ENCODE measurements around the gene ZBTB4.

The ZBTB4 gene

DNA sequence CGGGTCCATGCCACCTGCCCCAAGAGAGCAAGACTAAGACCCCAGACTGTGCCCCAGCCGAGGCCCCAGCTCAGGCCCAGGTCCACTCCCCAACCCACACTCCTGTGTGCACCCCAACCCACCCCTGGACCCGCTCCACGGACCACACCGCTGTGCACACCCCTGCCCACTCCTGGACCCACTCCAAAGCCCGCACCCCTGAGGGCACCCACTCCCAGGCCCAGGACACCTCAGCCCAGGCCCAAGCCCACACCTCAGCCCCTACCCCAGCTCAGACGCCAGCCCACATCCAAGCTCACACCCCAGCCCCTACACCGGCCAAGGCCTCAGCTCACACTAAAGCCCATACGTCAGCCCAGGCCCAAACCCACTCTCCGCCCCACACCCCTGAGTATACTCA is 49.7 kb downstream of the ZBTB4 start:
- TF ChIP-seq, protein P1, sequence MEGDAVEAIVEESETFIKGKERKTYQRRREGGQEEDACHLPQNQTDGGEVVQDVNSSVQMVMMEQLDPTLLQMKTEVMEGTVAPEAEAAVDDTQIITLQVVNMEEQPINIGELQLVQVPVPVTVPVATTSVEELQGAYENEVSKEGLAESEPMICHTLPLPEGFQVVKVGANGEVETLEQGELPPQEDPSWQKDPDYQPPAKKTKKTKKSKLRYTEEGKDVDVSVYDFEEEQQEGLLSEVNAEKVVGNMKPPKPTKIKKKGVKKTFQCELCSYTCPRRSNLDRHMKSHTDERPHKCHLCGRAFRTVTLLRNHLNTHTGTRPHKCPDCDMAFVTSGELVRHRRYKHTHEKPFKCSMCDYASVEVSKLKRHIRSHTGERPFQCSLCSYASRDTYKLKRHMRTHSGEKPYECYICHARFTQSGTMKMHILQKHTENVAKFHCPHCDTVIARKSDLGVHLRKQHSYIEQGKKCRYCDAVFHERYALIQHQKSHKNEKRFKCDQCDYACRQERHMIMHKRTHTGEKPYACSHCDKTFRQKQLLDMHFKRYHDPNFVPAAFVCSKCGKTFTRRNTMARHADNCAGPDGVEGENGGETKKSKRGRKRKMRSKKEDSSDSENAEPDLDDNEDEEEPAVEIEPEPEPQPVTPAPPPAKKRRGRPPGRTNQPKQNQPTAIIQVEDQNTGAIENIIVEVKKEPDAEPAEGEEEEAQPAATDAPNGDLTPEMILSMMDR (IDR thresholded peaks at IDR 0.05; ENCODE audit: insufficient read depth, missing control alignments) = no peak
- no peak for DNase-seq (ENCODE audit: insufficient read length, low spot score)
- no peak for FAIRE-seq

DNA sequence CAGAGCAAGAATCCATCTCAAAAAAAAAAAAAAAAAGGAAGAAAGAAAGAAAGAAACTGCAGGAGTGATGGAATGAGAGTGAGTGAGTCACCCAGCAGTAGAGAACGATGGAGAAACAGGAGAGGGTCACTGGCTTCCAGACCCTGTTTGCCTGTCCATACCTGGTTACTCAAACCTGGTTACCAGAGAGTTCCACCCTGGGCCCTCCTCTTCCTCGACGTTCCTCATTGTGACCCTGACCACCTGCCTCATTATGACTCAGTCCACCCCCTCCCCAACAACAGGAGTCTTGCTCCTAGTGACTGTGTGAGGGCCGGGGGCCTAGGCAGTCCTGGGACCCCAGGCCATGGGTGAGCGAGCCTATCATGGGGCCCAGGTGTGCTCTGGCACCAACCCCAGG is 50.9 kb downstream of the ZBTB4 start, which contains the start of gene SPEM3:
TSS of gene SPEM3 (plus strand) at position 301 of the 400 bp plus-strand sequence. CDS start at position 347, 46 bp downstream.
- no peak for DNase-seq (ENCODE audit: insufficient read length, low spot score)
- FAIRE-seq = no peak
- TF ChIP-seq, protein P1 (IDR thresholded peaks at IDR 0.05; ENCODE audit: insufficient read depth, missing control alignments) = no peak

DNA sequence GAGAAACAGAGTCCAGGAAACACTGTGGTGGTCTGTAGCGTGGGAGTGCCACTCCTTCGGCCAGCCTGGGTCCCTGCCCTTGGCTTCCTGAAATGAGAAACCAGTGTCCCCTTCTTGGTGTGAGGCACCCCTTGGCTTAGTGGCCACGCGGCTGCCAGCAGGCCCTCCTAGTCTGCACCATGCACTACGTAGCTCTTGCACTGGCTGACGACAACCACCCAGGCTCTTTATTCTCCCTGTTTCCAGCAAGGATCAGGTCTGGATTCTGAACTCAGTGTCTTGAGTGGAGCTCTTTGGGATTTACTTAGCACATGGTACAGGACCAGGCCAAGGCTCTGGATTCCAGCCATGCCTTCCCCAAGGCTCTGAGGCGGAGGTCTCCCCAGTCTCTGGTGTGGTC is 51.9 kb downstream of the ZBTB4 start:
- DNase-seq (ENCODE audit: insufficient read length, low spot score) = no peak
- TF ChIP-seq, protein P1 (IDR thresholded peaks at IDR 0.05; ENCODE audit: insufficient read depth, missing control alignments) = no peak
- FAIRE-seq = no peak

DNA sequence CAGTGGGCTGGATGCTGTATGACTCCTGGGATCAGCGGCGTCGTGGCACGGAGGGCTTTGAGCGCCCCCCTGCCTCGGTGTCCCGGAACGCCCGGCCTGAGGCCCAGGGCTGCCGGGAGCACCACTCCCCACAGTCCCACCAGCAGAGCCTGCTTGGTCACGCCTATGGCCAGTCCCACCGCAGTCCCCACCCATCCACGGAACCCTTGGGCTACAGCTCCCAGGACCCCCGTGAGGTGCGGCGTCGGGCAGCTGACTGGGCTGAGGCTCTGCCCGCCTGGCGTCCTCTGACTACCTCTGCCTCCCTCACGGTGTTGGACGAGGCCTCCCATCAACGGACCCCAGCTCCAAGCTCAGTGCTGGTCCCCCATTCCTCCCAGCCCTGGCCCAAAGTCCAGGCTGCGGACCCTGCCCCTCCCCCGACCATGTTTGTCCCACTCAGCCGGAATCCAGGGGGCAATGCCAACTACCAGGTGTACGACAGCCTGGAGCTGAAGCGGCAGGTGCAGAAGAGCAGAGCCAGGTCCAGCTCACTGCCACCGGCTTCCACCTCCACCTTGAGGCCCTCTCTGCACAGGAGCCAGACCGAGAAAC is 52.4 kb downstream of the ZBTB4 start:
- no peak for FAIRE-seq
- TF ChIP-seq, protein P1 (IDR thresholded peaks at IDR 0.05; ENCODE audit: insufficient read depth, missing control alignments) = no peak

DNA sequence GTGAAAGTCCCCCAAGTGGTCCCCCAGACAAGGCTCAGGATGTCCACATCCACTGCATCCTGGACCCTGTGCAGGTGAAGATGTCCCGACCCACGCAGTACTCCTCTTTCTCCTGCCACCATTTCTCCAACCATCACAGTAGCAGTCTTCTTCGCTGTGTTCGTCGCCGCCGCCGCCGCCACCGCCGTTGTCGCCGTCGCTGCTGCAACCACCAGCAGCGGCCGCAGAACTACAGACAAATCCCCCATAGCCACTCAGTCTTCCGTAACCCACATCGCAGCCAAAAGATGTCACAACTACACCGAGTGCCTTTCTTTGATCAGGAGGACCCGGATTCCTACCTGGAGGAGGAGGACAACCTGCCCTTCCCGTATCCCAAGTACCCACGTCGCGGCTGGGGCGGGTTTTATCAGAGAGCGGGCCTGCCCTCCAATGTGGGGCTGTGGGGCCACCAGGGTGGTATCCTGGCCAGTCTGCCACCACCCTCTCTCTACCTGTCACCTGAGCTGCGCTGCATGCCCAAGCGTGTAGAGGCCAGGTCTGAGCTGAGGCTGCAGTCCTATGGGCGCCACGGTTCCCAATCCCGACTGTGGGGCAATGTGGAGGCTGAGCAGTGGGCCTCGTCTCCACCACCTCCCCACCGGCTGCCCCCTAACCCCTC is 53.1 kb downstream of the ZBTB4 start:
- FAIRE-seq = no peak
- no peak for DNase-seq (ENCODE audit: insufficient read length, low spot score)
- TF ChIP-seq, protein P1 (IDR thresholded peaks at IDR 0.05; ENCODE audit: insufficient read depth, missing control alignments) = no peak

More for the DNA sequence above, 52.4 kb downstream of the ZBTB4 start:
- no peak for DNase-seq (ENCODE audit: insufficient read length, low spot score)

DNA sequence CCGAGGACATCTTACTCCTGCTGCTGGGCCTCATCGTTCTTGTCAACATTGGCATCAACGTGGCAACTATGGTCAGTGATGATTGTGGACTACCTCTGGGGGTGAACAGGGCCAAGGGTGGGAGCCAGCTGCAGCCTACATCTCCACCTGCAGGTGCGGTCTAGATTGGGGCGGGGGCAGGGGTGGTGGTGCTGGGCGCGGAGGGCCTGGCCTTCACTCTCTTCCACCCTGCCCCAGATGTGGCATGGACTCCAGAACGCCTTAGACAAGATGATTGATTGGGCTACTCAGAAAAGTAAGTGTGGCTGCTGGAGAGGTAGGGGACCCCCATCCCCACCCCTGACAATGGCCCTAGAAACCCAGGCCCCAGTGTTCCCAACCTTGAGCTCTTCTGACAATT is 53.7 kb downstream of the ZBTB4 start:
- TF ChIP-seq, protein P1 (IDR thresholded peaks at IDR 0.05; ENCODE audit: insufficient read depth, missing control alignments) = no peak
- no peak for DNase-seq (ENCODE audit: insufficient read length, low spot score)
- no peak for FAIRE-seq

DNA sequence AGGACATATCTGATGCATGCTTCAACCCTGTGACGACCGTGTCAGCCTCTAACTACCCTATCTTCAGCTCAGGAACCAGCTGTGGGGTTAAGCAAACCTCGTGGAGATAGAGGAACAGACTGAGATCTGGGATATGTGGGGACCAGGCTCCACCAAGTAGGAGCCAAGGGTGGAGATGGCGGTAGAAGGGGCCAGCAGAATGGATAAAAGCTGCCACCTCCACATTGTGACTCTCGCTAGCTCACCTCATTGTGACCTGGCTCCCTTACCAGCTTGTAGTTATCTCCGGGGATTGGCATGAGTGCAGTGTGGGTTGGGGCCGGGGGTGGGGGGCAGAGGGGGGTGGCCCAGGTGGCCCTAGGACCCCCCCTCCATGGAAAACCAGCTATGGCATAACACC is 54.1 kb downstream of the ZBTB4 start, which contains the start of gene SPEM2:
TSS of gene SPEM2 (plus strand) at position 301 of the 400 bp plus-strand sequence. CDS start at position 374, 73 bp downstream.
- TF ChIP-seq, protein P1 (IDR thresholded peaks at IDR 0.05; ENCODE audit: insufficient read depth, missing control alignments) = no peak
- no peak for FAIRE-seq
- no peak for DNase-seq (ENCODE audit: insufficient read length, low spot score)
